Activated CD4-positive, CD25-positive, alpha-beta regulatory T cell treated with anti-CD3 and anti-CD28 coated beads, Interleukin-2, amount 50 U/mL, for 16 hours (primary cell): ENCODE measurements around the gene TSPAN3.

Source experiments
- DNase-seq: peaks from one replicate; pipeline ENCODE4 v3.0.0-alpha.2; 2020; ENCODE audit warnings: low read depth, low spot score

The TSPAN3 gene

GRCh38 chr15:77070495-77071304 lies at the start of gene TSPAN3:
TSPAN3 (minus strand) TSS chr15:77071109; CDS start chr15:77070954, 155 bp downstream.
- peak; percentile 82 for DNase-seq

- no peak for DNase-seq
Observed at GRCh38 chr15:77120576-77120975, 49.7 kb upstream of the TSPAN3 start.

GRCh38 chr15:77119446-77119845 lies 48.5 kb upstream of the TSPAN3 start:
- DNase-seq: no peak

- no peak for DNase-seq
Observed at GRCh38 chr15:77118882-77119321, 48.0 kb upstream of the TSPAN3 start.

GRCh38 chr15:77115179-77115578 lies 44.3 kb upstream of the TSPAN3 start:
- no peak for DNase-seq

GRCh38 chr15:77112838-77113504 lies 42.1 kb upstream of the TSPAN3 start:
- DNase-seq: no peak

GRCh38 chr15:77111789-77112188 lies 40.9 kb upstream of the TSPAN3 start:
- no peak for DNase-seq

GRCh38 chr15:77107531-77108355 lies 36.8 kb upstream of the TSPAN3 start:
- DNase-seq: no peak

GRCh38 chr15:77107068-77107467 lies 36.2 kb upstream of the TSPAN3 start:
- DNase-seq: no peak

- no peak for DNase-seq
Observed at GRCh38 chr15:77104155-77104554, 33.2 kb upstream of the TSPAN3 start.

GRCh38 chr15:77099741-77100463 lies 29.0 kb upstream of the TSPAN3 start:
- DNase-seq: no peak

- DNase-seq: no peak
Observed at GRCh38 chr15:77098572-77098971, 27.7 kb upstream of the TSPAN3 start.

GRCh38 chr15:77097921-77098320 lies 27.0 kb upstream of the TSPAN3 start:
- DNase-seq: no peak

GRCh38 chr15:77097248-77097721 lies 26.4 kb upstream of the TSPAN3 start:
- no peak for DNase-seq

- no peak for DNase-seq
Observed at GRCh38 chr15:77096541-77096940, 25.6 kb upstream of the TSPAN3 start.

GRCh38 chr15:77096138-77096537 lies 25.2 kb upstream of the TSPAN3 start:
- no peak for DNase-seq

GRCh38 chr15:77094397-77095030 lies 23.6 kb upstream of the TSPAN3 start:
- DNase-seq: no peak

- no peak for DNase-seq
Observed at GRCh38 chr15:77093436-77093835, 22.5 kb upstream of the TSPAN3 start.

- DNase-seq: no peak
Observed at GRCh38 chr15:77091097-77091496, 20.2 kb upstream of the TSPAN3 start.

- no peak for DNase-seq
Observed at GRCh38 chr15:77087213-77087612, 16.3 kb upstream of the TSPAN3 start.

GRCh38 chr15:77085297-77085696 lies 14.4 kb upstream of the TSPAN3 start:
- no peak for DNase-seq
